GM12878 (cell line): Measurements from ENCODE around the gene TRMO. TPM values are rescaled to one million over a fixed set of nuclear protein-coding genes. Genes with fewer than 3 reads are reported as not detected.
A peak's percentile ranks its signal among the peaks of the same experiment; 100 is the strongest.

Source experiments
- ATAC-seq: fragments of 200-7000 bp; cut with Tn5 transposase; 3 replicates; pipeline ENCODE4 v1.9.1; 2020; ENCODE audit warnings: mild to moderate bottlenecking, moderate library complexity
- BruUV-seq: library from RNA; stranded (reverse); fragments of 400-500 nt; replicated peaks from 2 replicates; lab custom pipeline; 2021; lab: Mats Ljungman, UMichigan
- CTCF ChIA-PET: fragments of 300-600 bp; sonication (Branson Sonifier 250); formaldehyde crosslinking; extraction: SDS; loops from one replicate; lab custom pipeline; 2021; ENCODE audit warnings: inconsistent platforms; lab: Yijun Ruan, JAX
- POLR2A ChIA-PET: fragments of 350-600 bp; formaldehyde crosslinking; extraction: SDS; loops from one replicate; lab custom pipeline; 2021; ENCODE audit warnings: inconsistent platforms; lab: Charles Lee
- RAD21 ChIA-PET: fragments of 300-600 bp; sonication (Branson Sonifier 250); formaldehyde crosslinking; loops from one replicate; lab custom pipeline; 2023; ENCODE audit warnings: antibody characterized with exemption; ENCODE audit not compliant: unreplicated experiment; lab: Charles Lee
- SMC1A ChIA-PET: fragments of 300-600 bp; sonication (Branson Sonifier 250); formaldehyde crosslinking; loops from one replicate; lab custom pipeline; 2023; ENCODE audit not compliant: unreplicated experiment, uncharacterized antibody; lab: Charles Lee
- DNase-seq: peaks from one replicate; pipeline ENCODE4 v3.0.0-alpha.2; 2011; ENCODE audit warnings: low read depth, low spot score
- FAIRE-seq: peaks from 3 replicates; lab custom pipeline; 2011; peaks lifted over from hg19 to GRCh38; lab: Jason Lieb, UNC
- H2AFZ ChIP-seq: 2 replicates; pipeline ENCODE4 v1.6.0; 2011; ENCODE audit warnings: low read depth, low read length, control low read depth; ENCODE audit not compliant: control insufficient read depth
- H3K27ac ChIP-seq: 2 replicates; pipeline ENCODE4 v1.5.1; 2011; ENCODE audit warnings: control low read depth; ENCODE audit not compliant: control insufficient read depth, insufficient read depth
- H3K27me3 ChIP-seq, 2 experiments: replicated peaks in 1 of 2; 2 replicates each; pipeline versions ENCODE4 v1.6.0 to v1.6.1; 2011; ENCODE audit warnings: low read length in 1 of 2; ENCODE audit not compliant: control insufficient read depth in 2 of 2, insufficient read depth in 2 of 2
- H3K36me3 ChIP-seq, 2 experiments: 2 replicates each; pipeline ENCODE4 v1.5.1; 2011; ENCODE audit warnings: low read length in 1 of 2; ENCODE audit not compliant: control insufficient read depth in 2 of 2, insufficient read depth in 2 of 2
- H3K4me1 ChIP-seq: 2 replicates; pipeline ENCODE4 v1.6.1; 2011; ENCODE audit warnings: mild to moderate bottlenecking, low read length, moderate library complexity, mixed read lengths; ENCODE audit not compliant: control insufficient read depth, insufficient read depth
- H3K4me2 ChIP-seq: 2 replicates; pipeline ENCODE4 v1.6.0; 2011; ENCODE audit warnings: control low read depth; ENCODE audit not compliant: control insufficient read depth, insufficient read depth
- H3K4me3 ChIP-seq: fragments of 200-600 bp; sonication (generic); 2 replicates; pipeline ENCODE4 v1.5.1; 2016
- H3K79me2 ChIP-seq: 2 replicates; pipeline ENCODE4 v1.6.0; 2011; ENCODE audit warnings: low read length; ENCODE audit not compliant: control insufficient read depth, insufficient read depth
- H3K9ac ChIP-seq: 2 replicates; pipeline ENCODE4 v1.8.0; 2011; ENCODE audit warnings: low read length, control low read depth, mixed read lengths; ENCODE audit not compliant: control insufficient read depth, insufficient read depth
- H3K9me3 ChIP-seq: replicated peaks from 3 replicates; pipeline ENCODE4 v1.5.1; 2011; ENCODE audit warnings: mild to moderate bottlenecking, low read length; ENCODE audit not compliant: control insufficient read depth, insufficient read depth
- H4K20me1 ChIP-seq: 2 replicates; pipeline ENCODE4 v1.6.0; 2011; ENCODE audit not compliant: control insufficient read depth, insufficient read depth
- BCL3 ChIP-seq: IDR thresholded peaks from 2 replicates; pipeline ENCODE4 v1.6.1; 2011; ENCODE audit warnings: borderline replicate concordance, low read depth, mild to moderate bottlenecking, moderate library complexity, low read length; ENCODE audit not compliant: insufficient read depth, poor library complexity, severe bottlenecking
- CEBPB ChIP-seq, 2 experiments: fragments of 150-350 bp in 1 of 2; IDR thresholded peaks; 2 replicates each; pipeline ENCODE4 v1.6.1; 2012 to 2014; ENCODE audit warnings: low read depth in 2 of 2, low read length in 2 of 2, borderline replicate concordance in 1 of 2, inconsistent platforms in 1 of 2
- WRNIP1 ChIP-seq: IDR thresholded peaks from 2 replicates; pipeline ENCODE4 v1.6.1; 2011; ENCODE audit warnings: low read depth, low read length, improper control_type of control experiment, borderline replicate concordance
- WGBS: methylation state at CpG from one replicate; pipeline ENCODE4 v1.1.6; 2016; ENCODE audit warnings: low lambda C conversion rate; ENCODE audit not compliant: insufficient replicate concordance, insufficient coverage; ENCODE audit errors: missing lambda C conversion rate; 5-methylcytosine and 5-hydroxymethylcytosine counted together
- in situ Hi-C: fragments of 300-500 bp; cut with MboI; formaldehyde crosslinking; loops from 9 replicates; pipeline ENCODE4 v1.14.3; 2018; ENCODE audit warnings: mixed read lengths
- intact Hi-C: fragments of 100-400 bp; cut with micrococcal nuclease; formaldehyde crosslinking; loops from one replicate; pipeline ENCODE4 v1.14.2; 2022; ENCODE audit not compliant: unreplicated experiment
- polyA plus RNA-seq, 11 experiments: library from polyadenylated mRNA; depleted of rRNA in 4 of 11; unstranded in 6 of 11; stranded (reverse) in 5 of 11; fragments of >200 nt; fragmentation: Nextera tagmentation in 4 of 11; fragmentation: Illumina TruSeq in 1 of 11; extraction: Ambion mirVana in 4 of 11; extraction: Trizol in 1 of 11; gene quantifications; 1 replicate in 1 of 11; 2 replicates in 10 of 11; pipeline versions ENCODE4 v1.2.1 to v1.2.3, GENCODE V29; 2011 to 2016; ENCODE audit warnings: inconsistent platforms in 2 of 11, missing spikeins in 2 of 11, low read depth in 1 of 11
- total RNA-seq, 4 experiments: library from RNA; depleted of rRNA in 3 of 4; stranded (reverse); fragments of >200 nt in 3 of 4; fragmentation: Illumina TruSeq in 1 of 4; extraction: Trizol in 1 of 4; gene quantifications; 2 replicates each; pipeline versions ENCODE4 v1.2.1 to v1.2.3, GENCODE V29; 2013 to 2021

Gene TRMO
- total and polyA plus RNA-seq, 10 of the 15 experiments (the other 5 are each of a cell fraction or from before 2014, with no cell fraction given): 5.8 to 23.6 (median 15.3) TPM

DNA sequence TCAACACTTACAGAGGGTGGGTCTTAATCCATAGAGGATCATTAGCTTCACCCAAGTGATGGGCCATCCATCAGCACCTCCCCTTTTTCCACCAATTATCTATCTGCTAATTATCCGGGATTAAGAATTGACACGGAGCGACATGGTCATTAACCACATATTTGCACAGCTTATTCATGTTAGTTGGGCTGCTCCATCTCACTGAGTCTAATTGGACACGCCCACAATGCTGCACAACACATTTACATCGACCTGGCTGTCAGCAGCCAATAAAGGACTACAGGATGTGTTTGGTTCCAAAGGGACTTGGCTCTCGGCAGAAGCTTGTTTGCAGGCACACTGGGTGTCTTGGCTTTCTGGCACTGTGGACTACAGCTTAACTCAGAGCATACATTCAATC, 47.7 kb downstream of the TRMO start (continued):
- no peak for TF ChIP-seq WRNIP1

GRCh38 chr9:97873882-97874281, 48.4 kb downstream of the TRMO start:
- Histone ChIP-seq H3K9ac (no peak overlapping the region), H3K9me3 (no peaks in the 10 kb centered on the region), H2AFZ (no peak overlapping the region), H3K4me1 (no peaks in the 10 kb centered on the region), H3K4me3 (no peak overlapping the region), H3K27ac (no peak overlapping the region), H3K27me3 (peaks cover 0 to 2% of the 10 kb centered on the region in 2 experiments; a peak in 1 of 4 replicates), H3K36me3 (no peaks in the 10 kb centered on the region), H3K79me2 (no peaks in the 10 kb centered on the region), H3K4me2 (no peak overlapping the region), H4K20me1 (no peaks in the 10 kb centered on the region)
- RAD21 ChIA-PET: interaction anchor here (0.7 kb wide), 1 partner anchor 169 kb away, joined by 3 read pairs; no protein-coding TSS in a partner anchor
- POLR2A ChIA-PET: no interaction called here
- WGBS: 60% methylated on average over 6 of the region's 6 CpGs
- CTCF ChIA-PET: interaction anchor here (1.1 kb wide), 2 partner anchors 14 to 27 kb away, joined by 3 read pairs; no protein-coding TSS in a partner anchor
- no peak for FAIRE-seq
- intact Hi-C loops: no loop called here
- no peak for ATAC-seq
- DNase-seq: no peak
- SMC1A ChIA-PET: no interaction called here
- in situ Hi-C loops: no loop called here
- BruUV-seq: no TSS peak
- TF ChIP-seq BCL3 (peak; percentile 72), CEBPB (IDR thresholded peaks at IDR 0.05; ENCODE audit: borderline replicate concordance in 1 of 2, low read depth in 2 of 2, low read length in 2 of 2) (no peak)
